ENCODE data around the gene RNGTT.

Gene RNGTT

DNA sequence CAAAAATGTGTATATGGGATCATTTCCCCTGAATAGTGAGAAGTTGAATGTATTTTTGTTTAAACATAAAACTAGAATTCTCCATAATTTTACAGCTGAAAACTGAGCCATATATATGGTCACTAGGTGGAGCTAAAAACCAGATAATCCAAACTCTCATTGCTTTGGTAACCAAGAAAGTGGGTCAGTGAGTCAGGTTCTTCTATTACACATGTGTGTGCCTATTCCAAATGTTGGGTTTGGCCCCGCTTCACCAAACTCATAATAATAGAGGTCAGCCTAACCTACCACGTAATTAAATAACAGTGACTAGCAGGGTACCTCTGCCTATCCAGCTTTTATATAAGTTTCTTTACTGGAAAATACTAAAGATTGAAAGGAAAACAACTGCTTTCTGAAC is 19.3 kb upstream of the RNGTT start (continued):
- TF ChIP-seq, protein P1, sequence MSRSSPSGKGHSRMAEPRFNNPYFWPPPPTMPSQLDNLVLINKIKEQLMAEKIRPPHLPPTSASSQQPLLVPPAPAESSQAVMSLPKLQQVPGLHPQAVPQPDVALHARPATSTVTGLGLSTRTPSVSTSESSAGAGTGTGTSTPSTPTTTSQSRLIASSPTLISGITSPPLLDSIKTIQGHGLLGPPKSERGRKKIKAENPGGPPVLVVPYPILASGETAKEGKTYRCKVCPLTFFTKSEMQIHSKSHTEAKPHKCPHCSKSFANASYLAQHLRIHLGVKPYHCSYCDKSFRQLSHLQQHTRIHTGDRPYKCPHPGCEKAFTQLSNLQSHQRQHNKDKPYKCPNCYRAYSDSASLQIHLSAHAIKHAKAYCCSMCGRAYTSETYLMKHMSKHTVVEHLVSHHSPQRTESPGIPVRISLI (tag by site-specific recombination; IDR thresholded peaks at IDR 0.05) = no peak
- peak; percentile 82 for TF ChIP-seq ZNF660 (tag by site-specific recombination; IDR thresholded peaks at IDR 0.05)

DNA sequence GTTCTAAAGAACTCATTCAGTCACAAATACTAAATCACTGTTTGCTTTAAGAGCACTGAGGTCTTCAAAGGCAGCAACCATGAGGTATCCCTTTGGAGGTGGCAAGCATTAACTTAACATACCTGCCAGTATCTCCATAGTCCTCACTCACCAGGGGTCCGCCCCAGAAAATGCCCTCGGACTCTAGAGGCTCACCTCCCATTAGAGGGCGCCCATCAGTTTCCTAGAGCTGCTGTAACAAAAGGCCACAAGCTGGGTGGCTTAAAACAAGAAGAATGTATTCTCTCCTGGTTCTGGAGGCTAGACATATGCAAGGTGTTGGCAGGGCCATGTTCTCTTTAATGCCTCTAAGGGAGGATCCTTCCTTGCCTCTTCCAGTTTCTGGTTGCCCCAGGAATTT is 12.0 kb upstream of the RNGTT start:
- peaks cover 19% of the 10 kb centered on the region for H3K4me1 ChIP-seq (ENCODE audit: control insufficient read depth, insufficient read depth, low read length)
- no peaks in the 10 kb centered on the region for H3K36me3 ChIP-seq (ENCODE audit: control insufficient read depth in 2 of 2, insufficient read depth in 1 of 2, low read length in 2 of 2)
- ChIA-PET CTCF (interaction anchor here (0.5 to 0.7 kb wide), 4 partner anchors 21 to 1881 kb away, joined by 3 to 4 read pairs (median 3); no protein-coding TSS in a partner anchor), POLR2A (interaction anchor here (4.1 kb wide), 1 partner anchor 12 kb away, joined by 19 read pairs; the partner anchor contains the start of gene RNGTT)
- H3K4me3 ChIP-seq (ENCODE audit: low read depth, low read length) = no peak overlapping the region
- TF ChIP-seq ZBTB8A (tag by site-specific recombination; IDR thresholded peaks at IDR 0.05) = no peak
- TF ChIP-seq ZNF514 (tag by site-specific recombination; IDR thresholded peaks at IDR 0.05) = no peak
- no peak for TF ChIP-seq ZBTB7A (tag by site-specific recombination; IDR thresholded peaks at IDR 0.05; ENCODE audit: low read depth)
- no peak for TF ChIP-seq ZNF529 (tag by site-specific recombination; IDR thresholded peaks at IDR 0.05; ENCODE audit: insufficient replicate concordance)
- no peak for TF ChIP-seq ZNF394 (tag by site-specific recombination; IDR thresholded peaks at IDR 0.05; ENCODE audit: borderline replicate concordance)
- no peak for TF ChIP-seq IKZF3 (tag by site-specific recombination; IDR thresholded peaks at IDR 0.05)
- TF ChIP-seq, protein P2, sequence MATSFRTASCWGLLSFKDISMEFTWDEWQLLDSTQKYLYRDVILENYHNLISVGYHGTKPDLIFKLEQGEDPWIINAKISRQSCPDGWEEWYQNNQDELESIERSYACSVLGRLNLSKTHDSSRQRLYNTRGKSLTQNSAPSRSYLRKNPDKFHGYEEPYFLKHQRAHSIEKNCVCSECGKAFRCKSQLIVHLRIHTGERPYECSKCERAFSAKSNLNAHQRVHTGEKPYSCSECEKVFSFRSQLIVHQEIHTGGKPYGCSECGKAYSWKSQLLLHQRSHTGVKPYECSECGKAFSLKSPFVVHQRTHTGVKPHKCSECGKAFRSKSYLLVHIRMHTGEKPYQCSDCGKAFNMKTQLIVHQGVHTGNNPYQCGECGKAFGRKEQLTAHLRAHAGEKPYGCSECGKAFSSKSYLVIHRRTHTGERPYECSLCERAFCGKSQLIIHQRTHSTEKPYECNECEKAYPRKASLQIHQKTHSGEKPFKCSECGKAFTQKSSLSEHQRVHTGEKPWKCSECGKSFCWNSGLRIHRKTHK (tag by site-specific recombination; IDR thresholded peaks at IDR 0.05) = no peak
- TF ChIP-seq, protein P3, sequence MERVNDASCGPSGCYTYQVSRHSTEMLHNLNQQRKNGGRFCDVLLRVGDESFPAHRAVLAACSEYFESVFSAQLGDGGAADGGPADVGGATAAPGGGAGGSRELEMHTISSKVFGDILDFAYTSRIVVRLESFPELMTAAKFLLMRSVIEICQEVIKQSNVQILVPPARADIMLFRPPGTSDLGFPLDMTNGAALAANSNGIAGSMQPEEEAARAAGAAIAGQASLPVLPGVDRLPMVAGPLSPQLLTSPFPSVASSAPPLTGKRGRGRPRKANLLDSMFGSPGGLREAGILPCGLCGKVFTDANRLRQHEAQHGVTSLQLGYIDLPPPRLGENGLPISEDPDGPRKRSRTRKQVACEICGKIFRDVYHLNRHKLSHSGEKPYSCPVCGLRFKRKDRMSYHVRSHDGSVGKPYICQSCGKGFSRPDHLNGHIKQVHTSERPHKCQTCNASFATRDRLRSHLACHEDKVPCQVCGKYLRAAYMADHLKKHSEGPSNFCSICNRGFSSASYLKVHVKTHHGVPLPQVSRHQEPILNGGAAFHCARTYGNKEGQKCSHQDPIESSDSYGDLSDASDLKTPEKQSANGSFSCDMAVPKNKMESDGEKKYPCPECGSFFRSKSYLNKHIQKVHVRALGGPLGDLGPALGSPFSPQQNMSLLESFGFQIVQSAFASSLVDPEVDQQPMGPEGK (tag by site-specific recombination; IDR thresholded peaks at IDR 0.05) = no peak
- TF ChIP-seq ZNF202 (tag by site-specific recombination; IDR thresholded peaks at IDR 0.05; ENCODE audit: borderline replicate concordance) = no peak
- TF ChIP-seq, protein P4, sequence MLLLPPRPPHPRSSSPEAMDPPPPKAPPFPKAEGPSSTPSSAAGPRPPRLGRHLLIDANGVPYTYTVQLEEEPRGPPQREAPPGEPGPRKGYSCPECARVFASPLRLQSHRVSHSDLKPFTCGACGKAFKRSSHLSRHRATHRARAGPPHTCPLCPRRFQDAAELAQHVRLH (tag by site-specific recombination; IDR thresholded peaks at IDR 0.05) = no peak
- TF ChIP-seq ZNF138 (tag by site-specific recombination; IDR thresholded peaks at IDR 0.05; ENCODE audit: borderline replicate concordance) = no peak
- TF ChIP-seq, protein P5, sequence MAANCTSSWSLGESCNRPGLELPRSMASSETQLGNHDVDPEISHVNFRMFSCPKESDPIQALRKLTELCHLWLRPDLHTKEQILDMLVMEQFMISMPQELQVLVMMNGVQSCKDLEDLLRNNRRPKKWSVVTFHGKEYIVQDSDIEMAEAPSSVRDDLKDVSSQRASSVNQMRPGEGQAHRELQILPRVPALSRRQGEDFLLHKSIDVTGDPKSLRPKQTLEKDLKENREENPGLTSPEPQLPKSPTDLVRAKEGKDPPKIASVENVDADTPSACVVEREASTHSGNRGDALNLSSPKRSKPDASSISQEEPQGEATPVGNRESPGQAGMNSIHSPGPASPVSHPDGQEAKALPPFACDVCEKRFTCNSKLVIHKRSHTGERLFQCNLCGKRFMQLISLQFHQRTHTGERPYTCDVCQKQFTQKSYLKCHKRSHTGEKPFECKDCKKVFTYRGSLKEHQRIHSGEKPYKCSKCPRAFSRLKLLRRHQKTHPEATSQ (tag by site-specific recombination; IDR thresholded peaks at IDR 0.05) = no peak
- TF ChIP-seq ZNF777 (tag by site-specific recombination; IDR thresholded peaks at IDR 0.05; ENCODE audit: borderline replicate concordance) = no peak
- TF ChIP-seq, protein P6, sequence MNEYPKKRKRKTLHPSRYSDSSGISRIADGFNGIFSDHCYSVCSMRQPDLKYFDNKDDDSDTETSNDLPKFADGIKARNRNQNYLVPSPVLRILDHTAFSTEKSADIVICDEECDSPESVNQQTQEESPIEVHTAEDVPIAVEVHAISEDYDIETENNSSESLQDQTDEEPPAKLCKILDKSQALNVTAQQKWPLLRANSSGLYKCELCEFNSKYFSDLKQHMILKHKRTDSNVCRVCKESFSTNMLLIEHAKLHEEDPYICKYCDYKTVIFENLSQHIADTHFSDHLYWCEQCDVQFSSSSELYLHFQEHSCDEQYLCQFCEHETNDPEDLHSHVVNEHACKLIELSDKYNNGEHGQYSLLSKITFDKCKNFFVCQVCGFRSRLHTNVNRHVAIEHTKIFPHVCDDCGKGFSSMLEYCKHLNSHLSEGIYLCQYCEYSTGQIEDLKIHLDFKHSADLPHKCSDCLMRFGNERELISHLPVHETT (tag by site-specific recombination; IDR thresholded peaks at IDR 0.05) = no peak
- TF ChIP-seq KLF1 (tag by site-specific recombination; IDR thresholded peaks at IDR 0.05) = no peak
- TF ChIP-seq, protein P7, sequence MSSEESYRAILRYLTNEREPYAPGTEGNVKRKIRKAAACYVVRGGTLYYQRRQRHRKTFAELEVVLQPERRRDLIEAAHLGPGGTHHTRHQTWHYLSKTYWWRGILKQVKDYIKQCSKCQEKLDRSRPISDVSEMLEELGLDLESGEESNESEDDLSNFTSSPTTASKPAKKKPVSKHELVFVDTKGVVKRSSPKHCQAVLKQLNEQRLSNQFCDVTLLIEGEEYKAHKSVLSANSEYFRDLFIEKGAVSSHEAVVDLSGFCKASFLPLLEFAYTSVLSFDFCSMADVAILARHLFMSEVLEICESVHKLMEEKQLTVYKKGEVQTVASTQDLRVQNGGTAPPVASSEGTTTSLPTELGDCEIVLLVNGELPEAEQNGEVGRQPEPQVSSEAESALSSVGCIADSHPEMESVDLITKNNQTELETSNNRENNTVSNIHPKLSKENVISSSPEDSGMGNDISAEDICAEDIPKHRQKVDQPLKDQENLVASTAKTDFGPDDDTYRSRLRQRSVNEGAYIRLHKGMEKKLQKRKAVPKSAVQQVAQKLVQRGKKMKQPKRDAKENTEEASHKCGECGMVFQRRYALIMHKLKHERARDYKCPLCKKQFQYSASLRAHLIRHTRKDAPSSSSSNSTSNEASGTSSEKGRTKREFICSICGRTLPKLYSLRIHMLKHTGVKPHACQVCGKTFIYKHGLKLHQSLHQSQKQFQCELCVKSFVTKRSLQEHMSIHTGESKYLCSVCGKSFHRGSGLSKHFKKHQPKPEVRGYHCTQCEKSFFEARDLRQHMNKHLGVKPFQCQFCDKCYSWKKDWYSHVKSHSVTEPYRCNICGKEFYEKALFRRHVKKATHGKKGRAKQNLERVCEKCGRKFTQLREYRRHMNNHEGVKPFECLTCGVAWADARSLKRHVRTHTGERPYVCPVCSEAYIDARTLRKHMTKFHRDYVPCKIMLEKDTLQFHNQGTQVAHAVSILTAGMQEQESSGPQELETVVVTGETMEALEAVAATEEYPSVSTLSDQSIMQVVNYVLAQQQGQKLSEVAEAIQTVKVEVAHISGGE (tag by site-specific recombination; conservative IDR thresholded peaks at IDR 0.05; ENCODE audit: low read depth) = no peak
- TF ChIP-seq ZNF211 (tag by site-specific recombination; IDR thresholded peaks at IDR 0.05; ENCODE audit: low read depth) = no peak
- TF ChIP-seq ZNF121 (tag by site-specific recombination; IDR thresholded peaks at IDR 0.05) = no peak
- TF ChIP-seq ZBTB20 (tag by site-specific recombination; IDR thresholded peaks at IDR 0.05) = no peak
- TF ChIP-seq, protein P8, sequence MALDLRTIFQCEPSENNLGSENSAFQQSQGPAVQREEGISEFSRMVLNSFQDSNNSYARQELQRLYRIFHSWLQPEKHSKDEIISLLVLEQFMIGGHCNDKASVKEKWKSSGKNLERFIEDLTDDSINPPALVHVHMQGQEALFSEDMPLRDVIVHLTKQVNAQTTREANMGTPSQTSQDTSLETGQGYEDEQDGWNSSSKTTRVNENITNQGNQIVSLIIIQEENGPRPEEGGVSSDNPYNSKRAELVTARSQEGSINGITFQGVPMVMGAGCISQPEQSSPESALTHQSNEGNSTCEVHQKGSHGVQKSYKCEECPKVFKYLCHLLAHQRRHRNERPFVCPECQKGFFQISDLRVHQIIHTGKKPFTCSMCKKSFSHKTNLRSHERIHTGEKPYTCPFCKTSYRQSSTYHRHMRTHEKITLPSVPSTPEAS (tag by site-specific recombination; IDR thresholded peaks at IDR 0.05) = no peak
- no peaks in the 10 kb centered on the region for H3K9me3 ChIP-seq (ENCODE audit: control insufficient read depth, insufficient read depth, low read depth, low read length)
- H3K27ac ChIP-seq (ENCODE audit: extremely low read depth, low read depth, low read length) = no peak overlapping the region

All from HEK293 (cell line).